HFFc6 (cell line): ENCODE measurements around the gene RSBN1L. TPM values are rescaled to one million over a fixed set of nuclear protein-coding genes. Genes with fewer than 3 reads are reported as not detected.
"Not testable (repeated sequence)": the region's sequence is repeated elsewhere in the genome, so short reads cannot be mapped to it uniquely, and the experiment has no call there.

Experiments
- DNase-seq: peaks from one replicate; pipeline ENCODE4 v3.0.0-alpha.2; 2018
- H3K27ac Mint-ChIP-seq: 2 replicates; pipeline ENCODE4 v1.8.0; 2020; ENCODE audit warnings: mild to moderate bottlenecking, mixed read lengths
- H3K27me3 Mint-ChIP-seq: 2 replicates; pipeline ENCODE4 v1.8.0; 2021; ENCODE audit warnings: mild to moderate bottlenecking, moderate library complexity, mixed read lengths; ENCODE audit not compliant: insufficient read depth
- H3K36me3 Mint-ChIP-seq: 2 replicates; pipeline ENCODE4 v1.8.0; 2021; ENCODE audit warnings: low read depth, mixed read lengths
- H3K4me1 Mint-ChIP-seq: 2 replicates; pipeline ENCODE4 v1.8.0; 2020; ENCODE audit warnings: low read depth, mixed read lengths
- H3K4me3 Mint-ChIP-seq: 2 replicates; pipeline ENCODE4 v1.8.0; 2020; ENCODE audit warnings: mild to moderate bottlenecking, moderate library complexity, mixed read lengths
- H3K9me3 Mint-ChIP-seq: 2 replicates; pipeline ENCODE4 v1.8.0; 2020; ENCODE audit warnings: mild to moderate bottlenecking, mixed read lengths
- CTCF ChIP-seq: fragments of 200-600 bp; sonication (generic); IDR thresholded peaks from 2 replicates; pipeline ENCODE4 v1.5.0; 2021; ENCODE audit warnings: antibody characterized with exemption, mild to moderate bottlenecking
- total RNA-seq, 6 experiments: library from RNA; stranded (reverse); fragmentation: NEBNext Ultra II Directional; extraction: Animal tissue kit (Norgen Biotek cat#: 25700); gene quantifications; 2 replicates in 1 of 6; 3 replicates in 5 of 6; pipeline ENCODE4 v1.2.3, GENCODE V29; 2021

RSBN1L gene
- total RNA-seq, 6 experiments from 2014 or later: 11.2 to 14.0 (median 12.9) TPM

GRCh38 chr7:77702968-77703472, 6.8 kb downstream of the RSBN1L start:
- Mint-ChIP-seq H3K27ac (no peak overlapping the region; the same call in 1 of the 2 replicates), H3K4me1 (peaks cover 43% of the 10 kb centered on the region), H3K36me3 (peaks cover 11% of the 10 kb centered on the region), H3K27me3 (no peaks in the 10 kb centered on the region; the same call in 1 of the 2 replicates), H3K4me3 (no peak overlapping the region), H3K9me3 (no peaks in the 10 kb centered on the region)
- TF ChIP-seq CTCF: no peak
- no peak for DNase-seq

GRCh38 chr7:77703669-77704068, 7.4 kb downstream of the RSBN1L start:
- H3K4me1 Mint-ChIP-seq: peaks cover 43% of the 10 kb centered on the region
- peaks cover 13% of the 10 kb centered on the region for H3K36me3 Mint-ChIP-seq
- DNase-seq, H3K9me3 Mint-ChIP-seq, H3K27ac Mint-ChIP-seq, H3K27me3 Mint-ChIP-seq, H3K4me3 Mint-ChIP-seq: not testable (repeated sequence)

- H3K36me3 Mint-ChIP-seq: 0 out of 2 replicates have a peak, but pooled peaks cover 3% of the 10 kb centered on the region
- H3K4me1 Mint-ChIP-seq: peaks cover 22% of the 10 kb centered on the region
- DNase-seq: no peak
- no peak overlapping the region for H3K27ac Mint-ChIP-seq
- no peaks in the 10 kb centered on the region for H3K9me3 Mint-ChIP-seq
- TF ChIP-seq CTCF: no peak
- no peak overlapping the region for H3K4me3 Mint-ChIP-seq
- H3K27me3 Mint-ChIP-seq: peaks cover 2% of the 10 kb centered on the region; the same call in 1 of the 2 replicates
Observed at GRCh38 chr7:77707504-77707992, 11.3 kb downstream of the RSBN1L start.

GRCh38 chr7:77710067-77710466, 13.8 kb downstream of the RSBN1L start:
- no peak overlapping the region for H3K4me3 Mint-ChIP-seq
- peaks cover 2% of the 10 kb centered on the region; the same call in 1 of the 2 replicates for H3K27me3 Mint-ChIP-seq
- H3K36me3 Mint-ChIP-seq: 0 out of 2 replicates have a peak, but pooled peaks cover 3% of the 10 kb centered on the region
- no peak for TF ChIP-seq CTCF
- peaks cover 30% of the 10 kb centered on the region for H3K4me1 Mint-ChIP-seq
- DNase-seq: no peak
- no peaks in the 10 kb centered on the region for H3K9me3 Mint-ChIP-seq
- no peak overlapping the region for H3K27ac Mint-ChIP-seq

GRCh38 chr7:77710861-77711260, 14.6 kb downstream of the RSBN1L start:
- no peak overlapping the region for H3K4me3 Mint-ChIP-seq
- peaks cover 8% of the 10 kb centered on the region; the same call in 1 of the 2 replicates for H3K36me3 Mint-ChIP-seq
- peaks cover 38% of the 10 kb centered on the region for H3K4me1 Mint-ChIP-seq
- no peak for TF ChIP-seq CTCF
- no peak overlapping the region for H3K27ac Mint-ChIP-seq
- no peak for DNase-seq
- H3K9me3 Mint-ChIP-seq: no peaks in the 10 kb centered on the region
- peaks cover 2% of the 10 kb centered on the region; the same call in 1 of the 2 replicates for H3K27me3 Mint-ChIP-seq

GRCh38 chr7:77714195-77714594, 17.9 kb downstream of the RSBN1L start:
- Mint-ChIP-seq H3K9me3 (no peaks in the 10 kb centered on the region), H3K27ac (0 out of 2 replicates have a peak overlapping the region, but pooled peaks have one; percentile 17), H3K36me3 (peaks cover 9% of the 10 kb centered on the region), H3K4me3 (no peak overlapping the region), H3K27me3 (no peaks in the 10 kb centered on the region; the same call in 1 of the 2 replicates), H3K4me1 (peaks cover 27% of the 10 kb centered on the region)
- TF ChIP-seq CTCF: no peak
- DNase-seq: no peak

- not testable (repeated sequence) for H3K9me3 Mint-ChIP-seq, DNase-seq, H3K4me3 Mint-ChIP-seq, H3K27me3 Mint-ChIP-seq, H3K36me3 Mint-ChIP-seq
- Mint-ChIP-seq H3K4me1 (peaks cover 27% of the 10 kb centered on the region), H3K27ac (peak overlapping the region; percentile 17; the same call in 1 of the 2 replicates)
Observed at GRCh38 chr7:77714931-77715330, 18.7 kb downstream of the RSBN1L start.
